Astrocyte of the spinal cord (primary cell): ENCODE measurements around the gene SOX1.

Experiments used
- DNase-seq: peaks from one replicate; pipeline ENCODE4 v3.0.0; 2011; ENCODE audit warnings: low read depth, low spot score
- H3K4me3 ChIP-seq: 2 replicates; pipeline ENCODE4 v1.5.1; 2011; ENCODE audit warnings: low read depth, mild to moderate bottlenecking, low read length, moderate library complexity
- in situ Hi-C: cut with HindIII; loops from 2 replicates; pipeline ENCODE4 v1.10.0; 2017; ENCODE audit warnings: low sequenced_read_pairs
- TF ChIP-seq, protein P1 (sequence below): IDR thresholded peaks from 2 replicates; pipeline ENCODE4 v1.5.1; 2012; ENCODE audit warnings: low read depth, mild to moderate bottlenecking, low read length, inconsistent platforms

Gene SOX1

DNA sequence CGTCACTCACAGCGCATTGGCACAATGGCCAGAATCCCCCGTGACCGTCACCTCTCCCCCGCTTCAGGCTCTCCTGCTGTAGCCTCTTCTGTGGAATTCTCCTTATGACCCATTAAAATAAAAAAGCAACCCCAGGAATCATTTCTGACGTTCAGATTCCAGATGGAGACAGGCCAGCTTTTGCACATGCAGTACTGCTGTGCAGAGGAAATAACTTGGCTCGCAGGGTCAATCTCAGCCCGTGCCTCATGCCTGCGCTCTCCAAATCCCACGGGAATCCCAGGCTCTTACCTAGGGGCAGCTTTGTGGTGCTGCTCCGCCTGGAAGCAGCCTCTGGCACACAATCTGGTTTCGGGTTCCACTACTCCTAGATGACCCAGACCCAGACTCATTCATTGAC is 32.7 kb upstream of the SOX1 start:
- TF ChIP-seq, protein P1, sequence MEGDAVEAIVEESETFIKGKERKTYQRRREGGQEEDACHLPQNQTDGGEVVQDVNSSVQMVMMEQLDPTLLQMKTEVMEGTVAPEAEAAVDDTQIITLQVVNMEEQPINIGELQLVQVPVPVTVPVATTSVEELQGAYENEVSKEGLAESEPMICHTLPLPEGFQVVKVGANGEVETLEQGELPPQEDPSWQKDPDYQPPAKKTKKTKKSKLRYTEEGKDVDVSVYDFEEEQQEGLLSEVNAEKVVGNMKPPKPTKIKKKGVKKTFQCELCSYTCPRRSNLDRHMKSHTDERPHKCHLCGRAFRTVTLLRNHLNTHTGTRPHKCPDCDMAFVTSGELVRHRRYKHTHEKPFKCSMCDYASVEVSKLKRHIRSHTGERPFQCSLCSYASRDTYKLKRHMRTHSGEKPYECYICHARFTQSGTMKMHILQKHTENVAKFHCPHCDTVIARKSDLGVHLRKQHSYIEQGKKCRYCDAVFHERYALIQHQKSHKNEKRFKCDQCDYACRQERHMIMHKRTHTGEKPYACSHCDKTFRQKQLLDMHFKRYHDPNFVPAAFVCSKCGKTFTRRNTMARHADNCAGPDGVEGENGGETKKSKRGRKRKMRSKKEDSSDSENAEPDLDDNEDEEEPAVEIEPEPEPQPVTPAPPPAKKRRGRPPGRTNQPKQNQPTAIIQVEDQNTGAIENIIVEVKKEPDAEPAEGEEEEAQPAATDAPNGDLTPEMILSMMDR = no peak
- in situ Hi-C loops = no loop called here
- no peak overlapping the region for H3K4me3 ChIP-seq
- no peak for DNase-seq

DNA sequence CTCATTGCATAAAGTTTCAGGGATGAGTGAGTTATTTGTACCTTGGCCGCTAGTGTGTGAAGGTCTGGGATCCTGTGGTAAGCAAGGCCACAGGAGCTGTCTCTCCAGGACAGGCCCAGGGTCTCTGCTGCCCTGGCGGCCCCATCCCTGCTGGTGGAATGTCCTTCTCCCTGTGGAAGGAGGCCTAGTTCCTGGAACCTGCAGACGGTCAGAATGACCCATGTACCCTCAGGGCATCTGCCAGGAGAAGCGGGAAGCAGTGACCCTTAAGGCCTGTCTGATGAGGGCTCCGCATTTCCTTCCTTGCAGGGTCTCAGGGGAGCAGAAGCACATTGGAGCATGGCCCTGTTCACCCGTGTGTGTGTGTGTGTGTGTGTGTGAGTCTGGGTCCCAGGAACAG is 32.1 kb upstream of the SOX1 start:
- TF ChIP-seq, protein P1 = no peak
- in situ Hi-C loops = no loop called here
- no peak overlapping the region for H3K4me3 ChIP-seq
- no peak for DNase-seq

DNA sequence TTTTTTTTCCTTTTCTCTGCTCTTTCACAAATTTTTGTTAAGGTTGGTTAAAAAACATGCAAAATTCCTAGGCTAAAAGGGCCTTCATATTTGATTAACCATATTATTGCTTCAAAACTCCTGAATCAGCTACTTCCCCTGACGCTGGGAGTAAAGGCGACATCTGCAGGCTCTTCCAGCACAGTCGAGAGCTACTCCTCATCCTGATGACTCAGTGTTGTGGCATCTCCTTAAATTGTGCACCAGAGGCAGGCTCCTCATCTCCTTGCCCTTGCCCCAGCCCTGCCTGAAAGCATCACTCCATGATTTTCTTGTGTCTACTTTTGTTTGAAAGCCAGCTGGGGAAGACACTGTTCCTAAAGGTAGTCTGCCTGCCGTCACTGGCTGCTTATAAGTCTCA is 24.5 kb upstream of the SOX1 start:
- in situ Hi-C loops = no loop called here
- TF ChIP-seq, protein P1 = no peak
- no peak overlapping the region for H3K4me3 ChIP-seq
- no peak for DNase-seq

DNA sequence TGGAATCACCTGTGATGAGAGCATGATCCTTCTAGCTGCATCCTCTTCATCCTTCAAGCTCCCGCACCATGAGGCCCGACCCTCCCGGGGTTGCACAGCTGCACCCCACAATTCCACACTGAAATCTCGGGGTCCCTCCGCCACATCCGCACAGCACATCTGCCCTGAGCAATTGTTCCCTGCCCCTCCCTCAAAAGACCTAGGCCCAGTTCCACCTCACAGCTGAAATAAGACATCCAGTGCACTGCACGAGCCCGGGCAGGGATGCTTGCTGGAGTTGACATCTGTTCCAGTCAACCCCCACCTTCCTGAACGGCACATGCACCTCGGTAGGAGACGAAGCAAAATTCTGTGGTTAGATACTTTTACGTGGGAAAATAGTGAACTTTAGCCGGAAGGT is 14.7 kb upstream of the SOX1 start:
- in situ Hi-C loops = no loop called here
- no peak for DNase-seq
- H3K4me3 ChIP-seq = no peak overlapping the region
- TF ChIP-seq, protein P1 = no peak

DNA sequence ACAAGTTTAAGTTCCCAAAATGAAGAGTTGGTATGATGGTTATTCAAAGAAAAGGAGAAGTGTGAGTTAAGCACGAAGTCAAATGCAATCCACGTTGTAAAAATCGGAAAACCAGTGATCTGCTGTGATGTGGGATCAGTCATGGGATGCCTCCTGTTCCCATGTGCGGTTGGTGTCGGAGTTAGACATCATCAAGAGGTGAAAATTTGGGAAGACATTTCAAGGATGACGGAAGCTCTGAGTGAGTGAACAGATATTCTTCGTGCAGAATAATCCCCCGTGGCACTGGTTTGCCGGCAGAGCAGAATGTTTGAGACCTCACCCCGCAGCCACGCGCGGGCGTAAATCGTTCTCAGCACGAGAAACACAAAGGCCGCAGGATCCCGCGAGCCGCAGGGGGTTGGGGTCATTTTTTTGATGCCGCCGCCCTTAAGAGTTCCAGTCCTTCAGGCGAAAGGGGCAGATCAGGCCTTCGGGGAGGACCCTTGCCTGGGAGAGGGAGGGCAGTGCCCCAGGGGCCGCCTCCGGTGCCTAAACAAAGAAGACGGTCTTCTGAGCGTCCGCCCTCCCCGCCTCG is 13.7 kb upstream of the SOX1 start:
- H3K4me3 ChIP-seq = no peak overlapping the region
- in situ Hi-C loops = no loop called here

DNA sequence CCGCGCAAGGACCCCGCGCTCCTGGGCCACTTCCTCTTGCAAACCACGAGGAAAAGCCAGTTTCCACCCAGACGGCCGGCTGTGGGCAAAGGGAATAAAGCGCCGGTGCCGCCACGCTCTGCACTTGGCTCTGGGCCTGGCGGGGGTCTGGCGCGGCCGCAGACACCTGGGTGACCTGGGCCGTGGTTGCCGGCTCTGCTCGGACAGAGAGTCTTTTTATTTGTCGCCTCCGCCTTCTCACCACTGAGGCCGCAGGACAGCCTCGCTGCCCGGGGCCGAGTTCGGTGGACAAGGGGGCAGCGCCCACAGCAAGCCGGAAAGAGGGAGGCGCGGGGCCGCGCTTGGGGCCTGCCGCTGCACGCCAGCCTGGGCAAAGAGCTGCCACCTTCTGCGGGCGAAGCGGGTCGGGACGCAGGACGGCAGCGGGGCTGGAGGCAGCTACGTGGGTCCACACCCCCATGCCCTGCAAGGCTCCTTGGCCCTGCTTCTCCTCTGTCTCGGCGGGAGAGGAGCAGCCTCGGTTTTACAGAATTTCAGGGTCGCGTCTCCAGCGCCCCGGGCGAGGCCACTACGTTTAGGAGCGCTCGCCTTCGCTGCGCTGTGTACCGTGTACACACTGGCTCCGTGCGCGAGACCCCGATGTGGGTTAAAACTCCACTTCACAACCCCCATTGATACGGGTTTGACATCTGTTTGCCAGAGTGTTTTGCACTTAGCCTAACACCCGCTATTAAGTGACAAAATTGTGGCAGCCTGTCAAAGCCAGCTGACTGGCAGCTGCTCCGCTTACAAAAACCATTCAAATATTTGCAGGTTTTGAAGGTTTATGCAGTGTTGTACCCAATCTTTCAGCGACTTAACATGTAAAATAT is 13.0 kb upstream of the SOX1 start:
- no peak for DNase-seq
- in situ Hi-C loops = no loop called here
- TF ChIP-seq, protein P1 = no peak
- H3K4me3 ChIP-seq = no peak overlapping the region

More for the DNA sequence above, 13.7 kb upstream of the SOX1 start:
- no peak for DNase-seq
- TF ChIP-seq, protein P1 = no peak
